HG02943 (cell line): ENCODE results near the gene DTD2.

ENCODE experiments used
- ATAC-seq: cut with Tn5 transposase; IDR thresholded peaks from one replicate; pipeline ENCODE4 v1.9.1; 2021; ENCODE audit warnings: mild to moderate bottlenecking, low read depth, moderate library complexity; ENCODE audit not compliant: unreplicated experiment

The DTD2 gene

DNA sequence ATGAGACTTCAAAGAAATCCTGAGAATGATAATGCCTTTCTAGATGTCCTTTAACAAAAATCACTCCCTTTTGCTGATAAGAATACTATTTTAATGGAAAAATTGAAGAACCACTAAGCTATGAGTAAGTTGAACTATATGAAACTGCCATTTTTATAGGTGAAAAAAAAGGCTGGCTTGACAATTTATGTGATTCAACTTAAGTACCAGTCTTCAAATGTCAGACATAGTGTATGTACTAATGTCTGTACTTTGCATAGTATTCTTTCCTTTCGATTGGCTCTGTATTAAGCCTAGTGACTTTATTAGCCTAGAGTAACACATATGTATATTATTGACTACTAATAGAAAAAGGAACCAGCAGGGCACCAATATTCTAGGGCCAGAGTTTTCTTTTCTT is 48.9 kb downstream of the DTD2 start:
- ATAC-seq, result no peak

DNA sequence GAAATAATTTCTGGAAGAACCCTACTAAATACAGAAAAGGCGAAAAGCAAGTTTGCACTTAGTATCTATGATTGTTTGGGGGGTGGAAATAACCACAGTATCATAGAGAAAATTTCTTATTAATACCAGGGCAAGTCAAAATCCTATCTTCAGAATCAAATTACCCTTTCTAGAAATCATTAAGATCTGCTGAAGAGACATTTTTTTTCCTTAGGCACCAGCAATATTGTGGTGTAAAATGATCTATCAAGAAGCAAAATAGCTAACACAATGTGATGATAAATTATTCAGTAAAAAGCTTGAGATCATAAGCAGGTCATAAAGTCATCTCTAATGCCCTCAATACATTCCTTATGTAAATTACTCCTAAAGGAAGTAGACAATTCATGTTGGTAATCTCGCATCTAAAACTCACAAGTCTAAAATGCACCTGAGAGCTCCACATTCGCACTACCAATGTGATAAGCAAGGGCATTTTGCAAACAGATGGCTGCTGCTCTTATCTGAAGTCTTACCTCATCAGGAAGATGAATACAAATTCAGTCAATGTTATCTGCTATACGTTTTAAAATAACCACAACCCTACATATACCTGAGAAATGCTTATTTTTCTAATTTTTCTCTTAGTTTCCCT is 51.6 kb downstream of the DTD2 start:
- ATAC-seq, result no peak

DNA sequence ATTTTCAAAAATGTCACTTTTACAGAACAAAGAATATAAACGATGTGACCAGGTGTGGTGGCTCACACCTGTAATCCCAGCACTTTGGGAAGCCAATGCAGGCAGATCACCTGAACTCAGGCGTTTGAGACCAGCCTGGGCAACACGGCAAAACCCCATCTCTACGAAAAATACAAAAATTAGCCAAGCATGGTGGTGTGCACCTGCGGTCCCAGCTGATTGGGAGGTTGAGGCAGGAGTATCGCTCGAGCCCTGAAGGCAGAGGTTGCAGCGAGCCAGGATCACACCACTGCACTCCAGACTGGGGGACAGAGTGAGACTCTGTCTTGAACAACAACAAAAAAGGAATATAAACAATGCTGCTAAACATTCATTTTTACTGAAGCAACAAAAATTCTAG is 52.2 kb downstream of the DTD2 start:
- ATAC-seq, result no peak

DNA sequence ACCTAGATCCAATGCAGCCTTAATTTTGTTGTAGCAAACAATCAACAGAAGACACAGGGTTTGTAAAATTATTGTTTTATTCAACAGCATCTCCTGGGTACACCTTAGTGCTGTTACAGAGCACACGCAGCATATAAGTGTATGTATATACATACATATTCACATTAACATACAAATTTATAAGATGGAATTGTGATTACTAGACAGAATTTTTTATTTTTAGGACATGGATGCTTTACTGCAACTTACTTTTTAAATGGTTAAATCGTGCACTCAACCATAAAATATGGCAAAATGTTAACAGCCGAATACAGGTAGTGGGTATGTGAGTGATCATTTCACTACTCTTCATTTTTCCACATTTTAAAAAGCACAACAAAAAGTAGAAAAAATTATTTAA is 53.6 kb downstream of the DTD2 start:
- ATAC-seq, result no peak

DNA sequence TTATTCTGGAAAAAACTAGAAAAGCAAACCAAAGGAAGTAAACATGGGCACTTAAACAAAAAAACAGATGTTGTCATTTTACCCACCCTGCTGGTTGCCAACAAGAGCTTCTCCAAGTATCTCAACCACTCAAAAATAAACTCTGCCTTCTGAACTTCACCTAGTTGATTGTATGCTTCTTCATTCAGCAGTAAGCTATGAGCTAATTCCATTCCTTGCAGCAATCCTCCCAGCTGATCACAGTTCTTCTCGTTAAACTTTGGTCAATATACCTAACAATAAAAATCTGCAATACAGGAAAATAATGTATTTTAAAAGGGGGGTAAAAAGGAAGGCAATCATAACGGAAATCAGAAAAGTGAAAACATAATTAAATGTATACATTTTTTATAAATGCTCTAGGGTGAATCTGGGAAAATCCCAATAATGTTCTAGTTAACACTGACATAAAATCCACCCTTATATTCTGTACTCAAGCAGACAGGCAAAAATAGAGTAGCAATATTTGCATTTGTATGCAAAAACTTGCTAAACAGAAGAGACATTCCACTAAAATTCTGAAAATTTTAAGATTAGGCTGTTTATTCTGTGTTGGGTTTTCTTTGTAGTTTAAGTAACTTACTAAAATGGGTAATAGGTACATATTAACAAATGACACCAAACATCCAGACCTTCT is 54.4 kb downstream of the DTD2 start:
- no peak for ATAC-seq

DNA sequence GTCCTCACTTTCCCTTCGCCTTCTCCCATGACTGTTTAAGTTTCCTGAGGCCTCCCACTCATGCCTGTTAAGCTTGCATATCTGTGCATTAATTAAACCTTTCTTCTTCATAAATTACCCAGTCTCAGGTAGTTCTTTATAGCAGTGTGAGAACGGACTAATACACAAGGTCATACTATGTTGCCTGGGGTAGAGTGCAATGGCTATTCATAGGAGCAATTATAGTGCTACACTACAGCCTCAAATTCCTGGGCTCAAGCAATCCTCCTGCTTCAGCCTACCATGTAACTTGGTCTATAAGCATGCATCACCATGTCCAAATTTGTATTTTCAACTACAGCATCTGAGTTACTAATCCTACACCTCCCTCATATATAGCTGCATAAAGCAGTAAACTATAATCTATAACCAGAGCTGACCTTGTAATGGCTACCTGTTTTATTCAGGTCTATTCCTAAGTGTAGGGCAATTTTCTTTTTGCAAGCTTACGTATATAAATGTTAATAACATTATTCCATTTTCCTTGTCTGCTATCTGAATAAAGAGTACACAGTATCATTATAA is 55.9 kb downstream of the DTD2 start:
- ATAC-seq, result no peak

DNA sequence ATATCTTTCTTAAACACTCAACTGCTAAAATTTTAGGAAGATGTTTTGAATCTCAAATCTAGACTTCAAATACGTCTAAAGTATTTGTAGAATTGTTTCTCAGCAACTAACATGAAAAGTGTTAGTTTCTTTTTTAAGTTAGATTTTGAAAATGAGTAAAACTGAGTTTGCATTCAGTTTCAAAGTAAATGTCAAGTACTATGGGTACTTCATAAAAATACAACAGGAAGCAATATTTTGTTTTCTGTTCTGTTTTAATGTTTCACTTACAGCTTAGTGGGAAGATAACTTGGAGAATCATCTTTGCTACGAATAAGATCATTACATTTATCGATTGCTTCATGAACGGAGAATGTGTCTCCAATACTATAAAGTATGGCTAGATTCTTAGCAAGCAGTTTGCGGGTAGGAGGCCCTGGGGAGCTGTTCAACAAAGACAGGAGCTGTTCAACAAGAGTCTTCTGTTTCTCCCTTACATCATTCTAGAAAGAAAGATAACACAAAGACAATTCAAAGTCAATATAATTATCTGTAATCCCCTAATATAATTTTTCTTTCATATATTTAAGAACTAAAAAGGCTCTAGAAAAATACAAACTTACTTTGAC is 57.2 kb downstream of the DTD2 start:
- ATAC-seq, result no peak
